Stimulated activated CD4-positive, alpha-beta T cell treated with anti-CD3 and anti-CD28 coated beads, Interleukin-1b, Interleukin-23, amount 100 ng/mL, for 4 hours (primary cell): ENCODE data around the gene DDX24.

Experiments
- DNase-seq, 2 donors: peaks; one replicate each; pipeline ENCODE4 v3.0.0-alpha.2; 2020; ENCODE audit warnings: low read depth in 2 of 2

Gene DDX24

GRCh38 chr14:94080621-94081385, at the start of gene DDX24, which contains the start of gene IFI27L1:
Gene DDX24 (minus strand): TSS chr14:94081202. CDS start chr14:94079742, 1,460 bp downstream.
Gene IFI27L1 (plus strand): TSS chr14:94081310. CDS start chr14:94096938, 15,628 bp downstream.
- peak; percentile 93 to 94 for DNase-seq

DNA sequence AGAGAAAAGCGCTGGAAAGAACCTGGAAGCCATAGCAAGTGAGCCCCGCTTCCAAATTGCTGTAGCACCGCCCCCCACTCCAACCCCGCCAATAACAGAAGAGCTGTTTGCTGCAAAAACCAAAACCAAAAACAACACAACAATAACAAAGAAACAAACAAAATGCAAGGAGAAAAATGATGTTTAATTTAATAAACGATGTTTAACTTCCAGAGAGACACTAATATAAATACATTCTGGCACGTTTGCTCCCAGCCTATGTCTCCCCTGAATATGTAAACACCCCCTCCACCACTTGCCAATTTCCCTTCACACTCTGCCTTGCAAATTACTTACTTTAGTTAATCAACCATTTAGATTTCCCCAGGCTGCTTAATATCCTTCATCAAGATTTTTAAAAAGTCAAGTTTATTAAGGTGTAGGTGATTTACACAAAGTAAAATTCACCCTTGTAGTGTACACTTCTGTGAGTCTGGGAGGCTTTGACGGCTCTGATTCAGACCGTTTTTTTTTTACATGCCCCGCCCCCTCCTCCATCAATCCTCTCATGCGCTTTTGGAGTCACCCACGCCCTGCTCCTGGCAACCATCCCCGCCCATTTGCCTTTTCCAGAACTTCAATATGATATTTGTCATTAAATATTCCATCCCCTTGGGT, 48.9 kb upstream of the DDX24 start:
- no peak for DNase-seq

DNA sequence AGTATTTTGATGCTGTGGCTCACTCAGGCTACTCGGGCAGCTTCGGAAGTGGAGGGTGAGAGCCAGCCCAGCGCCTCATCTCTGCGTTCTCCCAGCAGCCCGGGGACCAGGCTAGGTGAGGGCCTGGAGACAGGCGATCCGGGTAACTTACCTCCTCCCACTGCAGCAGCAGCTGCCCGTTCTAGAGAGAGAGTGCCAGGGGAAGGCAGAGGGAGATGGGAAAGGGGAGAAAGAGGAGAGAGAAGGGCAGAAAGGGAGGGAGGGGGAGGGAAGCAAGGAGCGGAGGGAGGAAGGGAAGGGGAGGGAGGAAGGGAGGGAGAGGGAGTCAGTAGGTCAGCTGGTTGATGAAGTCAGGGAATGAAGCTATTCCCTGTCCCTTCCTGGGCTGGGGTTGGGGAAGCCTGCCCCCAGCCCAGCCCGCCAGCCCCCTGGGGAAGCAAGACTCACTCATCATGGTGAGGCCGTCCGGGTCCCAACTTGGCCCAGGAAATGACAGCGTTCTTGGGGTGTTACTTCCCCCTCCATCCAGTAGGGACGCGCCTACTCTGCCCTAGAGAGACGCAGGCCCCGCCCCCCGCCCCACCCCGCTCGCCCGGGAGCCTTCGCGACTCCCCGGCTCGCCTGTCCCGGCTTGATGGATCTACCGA, 48.2 kb upstream of the DDX24 start, which contains the start of gene IFI27L2:
TSS of gene IFI27L2 (minus strand) at position 494 of the 647 bp plus-strand sequence. CDS start at position 454, 40 bp downstream.
- DNase-seq: peak; percentile 23 to 56

- DNase-seq: no peak
Observed at GRCh38 chr14:94128216-94128839, 47.3 kb upstream of the DDX24 start.

DNA sequence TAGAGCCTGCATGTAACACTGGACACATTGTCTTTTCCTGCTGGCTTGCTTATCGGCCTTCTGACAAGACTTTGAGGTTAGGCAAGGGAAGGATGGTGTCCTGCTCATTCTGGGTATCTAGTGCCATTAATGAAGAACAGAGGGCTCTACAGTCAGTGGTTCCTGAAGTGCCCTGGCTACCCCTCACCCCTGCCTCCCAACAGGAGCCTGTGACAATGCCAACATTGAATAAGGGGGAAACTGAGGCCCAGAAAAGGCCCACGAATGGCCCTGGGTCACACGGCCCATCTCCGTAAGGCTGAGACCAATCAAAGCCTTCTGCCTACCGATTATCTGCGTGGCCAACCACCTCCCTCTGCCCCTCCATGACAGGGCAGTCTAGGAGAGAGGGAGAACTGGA, 46.3 kb upstream of the DDX24 start:
- DNase-seq: no peak

DNA sequence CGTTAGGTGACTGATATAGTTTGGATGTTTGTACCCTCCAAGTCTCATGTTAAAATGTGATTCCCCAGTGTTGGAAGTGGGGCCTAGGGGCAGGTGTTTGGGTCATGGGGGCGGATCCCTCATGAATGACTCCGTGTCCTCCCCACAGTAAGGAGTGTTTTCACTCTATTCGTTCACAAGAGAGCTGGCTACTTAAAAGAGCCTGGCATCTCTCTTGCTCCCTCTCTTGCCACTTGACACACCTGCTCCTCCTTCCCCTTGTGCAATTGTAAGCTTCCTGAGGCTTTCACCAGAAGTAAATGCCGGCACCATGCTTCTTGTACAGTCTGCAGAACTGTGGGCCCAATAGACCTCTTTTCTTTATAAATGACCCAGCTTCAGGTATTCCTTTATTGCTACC, 45.8 kb upstream of the DDX24 start:
- DNase-seq: no peak

DNA sequence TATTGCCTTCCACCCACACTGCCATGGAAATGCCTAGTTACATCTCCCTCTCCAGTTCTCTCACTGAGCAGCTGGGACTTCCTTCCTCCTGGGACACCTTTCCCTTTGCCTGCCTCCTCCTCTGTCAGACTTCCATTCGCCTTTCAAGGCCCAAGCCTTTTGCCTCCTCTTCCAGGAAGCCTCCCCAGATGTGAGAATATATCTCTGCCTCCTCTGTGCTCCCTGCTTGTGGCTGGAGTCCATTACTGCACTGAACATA, 45.3 kb upstream of the DDX24 start:
- no peak for DNase-seq

GRCh38 chr14:94125659-94126418, 44.8 kb upstream of the DDX24 start:
- DNase-seq: no peak

DNA sequence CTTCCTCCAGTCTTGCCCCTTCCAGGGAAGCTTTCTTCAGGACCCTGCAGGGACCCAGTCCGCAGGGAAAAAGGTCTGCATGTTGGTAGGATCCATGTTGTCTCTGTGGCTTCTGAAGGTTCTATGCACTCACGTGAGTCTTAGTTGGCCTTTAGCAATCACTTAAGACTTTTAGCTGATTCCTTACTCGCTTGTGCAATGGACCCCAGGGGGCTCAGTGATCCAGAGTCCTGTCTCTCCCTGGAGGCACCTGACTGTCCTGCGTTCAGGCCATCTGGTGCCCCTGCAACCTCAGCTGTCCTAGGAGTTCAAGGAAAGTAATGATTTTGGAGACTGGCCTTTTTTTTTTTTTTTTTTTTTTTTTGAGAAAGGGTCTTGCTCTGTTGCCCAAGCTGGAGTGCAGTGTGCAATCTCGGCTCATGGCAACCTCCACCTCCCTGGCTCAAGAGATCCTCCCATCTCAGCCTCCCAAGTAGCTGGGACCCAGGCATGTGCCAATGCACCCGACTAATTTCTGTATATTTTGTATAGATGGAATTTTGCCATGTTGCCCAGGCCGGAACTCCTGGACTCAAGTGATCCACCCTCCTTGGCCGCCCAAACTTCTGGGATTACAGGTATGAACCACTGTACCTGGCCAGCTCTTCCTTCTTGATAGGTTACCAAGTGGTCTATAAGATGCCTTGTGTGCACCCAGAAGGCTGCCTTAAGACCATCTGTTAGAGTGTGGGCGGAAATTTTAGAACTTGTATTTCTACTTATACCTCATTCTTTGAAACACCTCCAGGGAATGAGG, 43.8 kb upstream of the DDX24 start:
- DNase-seq: no peak

GRCh38 chr14:94123868-94124267, 42.9 kb upstream of the DDX24 start:
- no peak for DNase-seq

DNA sequence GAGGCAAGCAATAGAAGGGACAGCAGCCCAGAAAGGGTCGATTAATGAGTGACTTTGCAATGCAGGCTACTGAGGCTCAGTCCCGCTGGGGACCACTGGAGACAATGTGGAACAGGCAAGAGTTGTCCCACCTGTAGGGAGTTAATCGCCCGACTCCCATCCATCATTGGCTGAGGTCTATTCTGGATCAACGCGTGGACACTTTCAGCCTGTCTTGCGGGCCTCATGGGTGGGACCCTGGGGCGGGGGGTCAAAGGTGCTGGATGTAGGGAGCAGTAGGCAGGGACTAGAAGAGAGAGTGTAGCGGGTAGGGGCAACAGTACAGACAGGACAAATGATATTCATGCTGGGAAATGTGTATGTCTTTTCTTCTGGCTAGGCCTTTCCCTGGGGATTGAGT, 42.3 kb upstream of the DDX24 start:
- DNase-seq: no peak

GRCh38 chr14:94122438-94122837, 41.4 kb upstream of the DDX24 start:
- no peak for DNase-seq

DNA sequence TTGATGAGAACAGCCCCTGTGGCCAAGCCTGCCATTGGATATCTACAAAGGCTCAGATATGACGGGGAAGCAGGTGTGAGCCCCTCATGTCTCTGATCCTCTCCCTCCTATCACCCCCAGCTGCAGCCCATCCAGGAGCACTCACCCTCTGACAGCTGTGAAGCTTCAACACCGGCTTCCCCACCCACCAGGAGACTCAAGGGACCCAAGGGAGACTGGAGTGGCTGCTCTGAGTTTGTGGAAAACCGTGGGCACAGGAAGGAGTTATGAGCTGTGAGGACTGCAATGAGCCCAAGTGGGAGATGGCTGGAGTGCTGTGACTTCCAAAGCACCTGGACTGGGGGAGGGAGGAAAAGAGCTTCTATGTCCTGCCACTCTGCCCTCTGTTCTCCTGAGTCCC, 40.5 kb upstream of the DDX24 start:
- no peak for DNase-seq

GRCh38 chr14:94120667-94121340, 39.8 kb upstream of the DDX24 start:
- no peak for DNase-seq

- no peak for DNase-seq
Observed at GRCh38 chr14:94119071-94119470, 38.1 kb upstream of the DDX24 start.

GRCh38 chr14:94117856-94118255, 36.9 kb upstream of the DDX24 start:
- DNase-seq: no peak

- DNase-seq: no peak
Observed at GRCh38 chr14:94116701-94117100, 35.7 kb upstream of the DDX24 start.

DNA sequence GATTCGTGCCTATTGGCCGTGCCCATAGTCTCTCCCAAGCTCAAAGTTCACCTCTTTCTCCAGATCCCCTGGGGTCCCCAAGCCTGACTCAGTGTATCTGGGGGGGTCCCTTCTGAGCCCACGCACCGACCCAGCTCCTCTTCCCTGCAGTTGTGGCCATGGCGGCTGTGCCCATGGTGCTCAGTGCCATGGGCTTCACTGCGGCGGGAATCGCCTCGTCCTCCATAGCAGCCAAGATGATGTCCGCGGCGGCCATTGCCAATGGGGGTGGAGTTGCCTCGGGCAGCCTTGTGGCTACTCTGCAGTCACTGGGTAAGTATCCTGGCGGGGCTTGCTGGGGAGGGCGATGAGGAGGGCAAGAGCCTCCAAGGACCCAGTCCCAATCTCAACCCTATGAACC, 34.6 kb upstream of the DDX24 start:
- DNase-seq: no peak

GRCh38 chr14:94115058-94115591, 34.1 kb upstream of the DDX24 start:
- DNase-seq: no peak

GRCh38 chr14:94114589-94115057, 33.6 kb upstream of the DDX24 start:
- DNase-seq: no peak
